GM18502 (cell line): ENCODE results near the gene ACOT11.
A peak's percentile ranks its signal among the peaks of the same experiment; 100 is the strongest.
"Not testable (repeated sequence)": the region's sequence is repeated elsewhere in the genome, so short reads cannot be mapped to it uniquely, and the experiment has no call there.

Experiments
- ATAC-seq: cut with Tn5 transposase; IDR thresholded peaks from one replicate; pipeline ENCODE4 v1.9.1; 2021; ENCODE audit warnings: mild to moderate bottlenecking; ENCODE audit not compliant: unreplicated experiment, poor library complexity

Gene ACOT11

DNA sequence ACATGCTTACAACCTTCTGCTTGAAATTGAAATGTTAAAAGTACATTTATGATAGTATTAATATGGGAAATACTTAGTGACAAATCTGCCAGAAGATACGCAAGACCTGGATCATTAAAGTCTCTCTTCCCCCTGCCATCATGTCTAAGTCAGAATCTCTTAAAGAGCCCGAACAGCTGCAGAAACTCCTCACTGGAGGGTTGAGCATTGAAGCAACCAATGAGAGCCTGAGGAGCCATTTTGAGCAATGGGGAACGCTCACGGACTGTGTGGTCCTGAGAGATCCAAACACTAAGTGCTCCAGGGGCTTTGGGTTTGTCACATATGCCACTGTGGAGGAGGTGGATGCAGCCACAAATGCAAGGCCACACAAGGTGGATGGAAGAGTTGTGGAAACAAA lies 11.4 kb upstream of the ACOT11 start:
- not testable (repeated sequence) for ATAC-seq

DNA sequence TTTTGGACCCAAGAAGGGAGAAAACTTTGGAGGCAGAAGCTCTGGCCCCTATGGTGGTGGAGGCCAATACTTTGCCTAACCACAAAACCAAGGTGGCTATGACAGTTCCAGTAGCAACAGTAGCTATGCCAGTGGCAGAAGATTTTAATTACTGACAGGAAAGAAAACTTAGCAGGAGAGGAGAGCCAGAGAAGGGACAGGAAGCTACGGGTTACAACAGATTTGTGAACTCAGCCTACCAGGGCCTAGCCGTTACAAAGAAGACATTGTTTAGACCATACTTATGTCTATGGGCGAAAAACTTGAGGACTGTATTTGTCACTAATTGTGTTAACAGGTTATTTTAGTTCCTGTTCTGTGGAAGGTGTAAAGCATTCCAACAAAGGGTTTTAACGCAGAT lies 10.4 kb upstream of the ACOT11 start:
- no peak for ATAC-seq

DNA sequence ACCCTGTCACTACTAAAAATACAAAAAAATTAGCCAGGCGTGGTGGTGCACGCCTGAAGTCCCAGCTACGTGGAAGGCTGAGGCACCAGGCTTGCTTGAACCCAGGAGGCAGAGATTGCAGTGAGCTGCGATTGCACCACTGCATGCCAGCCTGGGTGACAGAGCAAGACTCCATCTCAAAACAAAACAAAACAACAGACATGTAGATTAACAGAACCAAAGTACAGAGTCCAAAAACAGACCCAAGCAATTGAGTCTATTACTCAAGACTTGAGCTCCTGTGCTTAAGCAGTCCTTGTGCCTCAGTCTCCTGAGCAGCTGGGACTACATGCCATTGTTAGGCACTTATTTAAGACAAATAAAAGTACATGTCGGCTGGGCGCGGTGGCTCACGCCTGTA lies 9.5 kb upstream of the ACOT11 start:
- no peak for ATAC-seq

DNA sequence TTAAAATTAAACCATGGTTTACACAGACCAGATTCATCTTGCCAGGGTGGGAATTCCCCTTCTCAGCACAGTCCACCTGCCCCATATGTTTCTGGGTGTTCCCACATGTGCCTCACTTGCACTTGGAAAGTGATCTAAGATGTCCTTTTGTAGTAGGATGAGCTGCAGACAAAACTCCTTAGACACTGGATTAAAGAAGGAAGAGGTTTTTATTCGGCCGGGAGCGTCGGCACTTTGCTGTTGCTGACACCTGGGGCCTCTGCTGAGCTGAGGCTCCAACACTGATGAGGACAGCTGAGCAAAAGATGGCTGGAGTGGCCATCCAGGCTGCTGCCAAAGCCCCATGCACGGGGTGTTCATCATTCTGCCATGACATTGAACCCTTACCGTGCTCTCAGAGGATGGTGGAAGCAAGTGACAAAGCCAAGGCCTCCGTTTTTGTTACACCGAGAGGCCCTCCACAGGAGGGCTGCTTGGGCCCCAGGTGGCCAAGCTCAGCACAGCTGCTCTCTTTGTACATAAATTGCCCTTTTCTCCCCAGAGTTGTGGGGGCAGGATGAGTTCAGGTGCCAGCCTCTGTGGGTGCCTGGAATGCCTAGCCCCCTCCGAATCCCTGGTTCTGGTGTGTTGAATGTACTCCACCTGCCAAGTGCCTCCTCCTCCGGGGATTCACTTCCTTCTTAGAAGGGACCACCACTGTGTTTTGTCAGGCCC lies 7.3 kb upstream of the ACOT11 start:
- no peak for ATAC-seq

DNA sequence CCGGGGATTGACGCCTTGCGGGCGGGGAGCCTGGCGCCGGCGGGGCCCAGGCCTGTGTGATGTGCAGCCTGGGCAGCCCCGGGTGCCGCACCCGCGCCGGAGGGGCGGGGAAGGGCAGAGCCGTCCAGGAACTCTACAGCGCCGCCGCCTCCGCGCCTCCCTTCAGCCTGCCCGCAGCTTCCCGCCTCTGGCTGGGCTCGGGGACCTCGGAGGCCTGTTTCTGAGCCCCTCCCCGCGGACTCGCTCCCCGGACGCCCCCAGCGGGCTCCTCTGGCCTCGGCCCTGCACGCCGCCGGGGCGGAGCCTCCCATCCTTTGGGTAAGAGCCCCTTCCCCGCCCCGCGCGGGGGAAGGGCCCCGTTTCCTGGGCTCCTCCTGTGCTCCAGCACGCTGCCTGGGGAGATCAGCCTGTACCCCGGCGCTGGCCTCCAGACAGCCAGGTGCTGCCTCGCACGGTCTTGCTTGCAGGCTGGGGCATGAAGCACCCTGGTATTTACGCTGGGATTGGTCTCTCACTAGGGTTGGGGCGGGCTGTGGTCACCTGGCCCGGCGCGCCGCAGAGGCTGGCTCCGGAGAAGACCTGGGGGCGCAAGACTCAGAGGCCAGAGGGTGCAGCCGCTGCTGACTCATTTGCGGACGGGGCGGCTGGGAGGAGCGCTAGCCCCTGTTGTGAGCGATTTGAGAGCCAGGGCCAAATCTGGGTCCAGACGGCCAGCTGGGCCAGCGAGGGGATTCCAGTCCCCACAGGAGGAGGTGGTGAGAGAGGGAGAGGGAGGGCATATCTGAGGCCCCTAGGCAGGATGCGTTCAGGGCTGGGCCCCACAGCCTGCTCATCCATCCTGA lies 5.7 kb upstream of the ACOT11 start:
- peak; percentile 72 for ATAC-seq

DNA sequence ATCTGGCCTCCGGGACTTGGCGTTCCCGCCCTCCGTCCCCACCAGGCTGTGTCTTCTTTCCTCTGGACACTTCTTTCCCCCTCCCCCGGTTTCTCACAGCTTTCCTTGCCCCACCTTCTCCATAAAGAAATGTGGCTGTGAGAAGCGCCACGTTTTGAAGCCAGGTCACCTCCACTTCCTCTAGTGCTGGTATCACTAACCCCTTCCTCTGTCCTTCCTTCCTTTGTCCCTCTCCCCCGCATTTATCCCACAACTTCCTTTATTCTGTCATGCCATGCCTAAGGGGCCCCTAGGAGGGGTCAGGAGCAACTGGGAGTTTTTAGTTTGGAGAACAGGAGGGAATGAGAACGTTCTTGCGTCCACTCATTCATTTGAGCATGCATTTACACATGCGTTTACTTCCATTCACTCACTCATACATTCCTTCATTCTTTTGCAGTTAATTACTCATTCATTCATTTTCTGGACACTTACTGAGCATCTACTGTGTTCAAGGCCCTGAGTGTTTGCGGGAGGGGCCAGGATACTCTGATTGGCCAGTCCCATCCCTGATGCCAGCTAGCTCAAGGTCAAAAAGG lies 5.0 kb upstream of the ACOT11 start:
- no peak for ATAC-seq

DNA sequence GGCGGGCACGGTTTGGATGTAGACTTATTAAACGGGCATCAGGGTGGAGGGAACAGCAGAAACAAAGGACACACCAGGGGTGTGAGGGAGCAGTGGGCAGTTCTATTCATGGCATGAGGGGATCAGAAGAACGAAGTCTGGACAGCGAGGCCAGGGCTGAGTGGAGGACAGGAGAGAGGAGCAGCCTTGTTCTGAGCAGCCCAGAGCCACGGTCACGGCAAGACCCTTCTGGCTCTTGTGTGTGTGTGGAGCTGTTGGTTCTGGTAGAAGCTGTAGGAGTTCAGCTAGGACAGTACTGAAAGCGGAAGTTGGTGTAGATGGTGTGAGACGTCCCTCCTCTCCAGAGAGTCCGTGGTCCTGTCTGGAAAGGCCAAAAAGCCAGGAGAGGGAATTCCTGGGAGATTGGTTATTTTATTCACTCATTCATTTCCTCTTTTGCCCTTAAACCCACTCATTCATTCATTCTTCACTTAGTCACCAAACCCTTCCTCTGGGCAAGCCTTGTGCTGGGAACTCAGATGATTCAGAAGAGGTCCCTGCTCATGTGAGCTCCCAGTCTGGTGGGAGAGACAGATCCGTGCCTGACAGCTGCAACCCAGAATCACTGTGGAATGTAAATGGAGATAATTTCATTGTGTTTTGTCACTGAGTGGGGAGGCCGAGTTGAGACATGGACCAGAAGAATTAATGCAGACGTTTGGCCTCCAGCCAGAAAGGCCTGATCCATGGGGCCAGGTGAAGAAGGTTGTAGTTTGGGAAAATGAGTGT lies 4.1 kb upstream of the ACOT11 start:
- no peak for ATAC-seq

DNA sequence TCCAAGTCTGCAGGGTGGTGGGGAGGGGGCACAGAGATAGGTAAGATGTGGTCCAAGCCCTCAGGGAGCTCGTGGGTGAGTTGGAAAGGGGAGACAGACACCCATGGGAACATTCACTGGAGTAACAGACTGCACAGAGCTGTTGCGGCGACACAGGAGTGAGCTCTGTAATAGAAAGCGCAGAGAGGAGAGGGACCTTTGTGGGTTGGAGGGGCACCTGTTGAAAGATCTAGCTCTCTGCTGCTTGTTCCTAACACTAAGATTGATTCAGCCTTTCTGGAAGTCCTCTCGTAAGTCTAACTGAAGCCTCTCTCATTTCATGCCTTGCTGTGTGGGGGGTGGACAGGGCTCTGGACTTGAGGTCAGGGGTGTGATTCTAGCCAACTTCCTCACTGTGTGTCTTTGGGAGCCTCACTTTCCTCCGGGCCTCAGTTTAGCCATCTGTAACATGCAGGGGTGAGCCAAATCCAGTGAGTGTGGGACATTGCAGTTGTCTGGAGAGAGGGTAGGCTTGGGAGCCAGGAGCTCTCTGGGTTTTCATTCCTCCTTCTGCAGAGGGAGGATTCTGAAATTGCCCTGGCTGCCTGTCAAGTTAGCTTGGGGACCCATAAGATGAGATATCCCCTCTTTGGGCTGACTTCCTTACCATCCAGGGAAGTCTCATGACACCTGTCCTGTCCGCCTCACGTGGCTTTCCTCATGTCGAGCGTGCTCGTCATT lies 2.0 kb upstream of the ACOT11 start:
- no peak for ATAC-seq

DNA sequence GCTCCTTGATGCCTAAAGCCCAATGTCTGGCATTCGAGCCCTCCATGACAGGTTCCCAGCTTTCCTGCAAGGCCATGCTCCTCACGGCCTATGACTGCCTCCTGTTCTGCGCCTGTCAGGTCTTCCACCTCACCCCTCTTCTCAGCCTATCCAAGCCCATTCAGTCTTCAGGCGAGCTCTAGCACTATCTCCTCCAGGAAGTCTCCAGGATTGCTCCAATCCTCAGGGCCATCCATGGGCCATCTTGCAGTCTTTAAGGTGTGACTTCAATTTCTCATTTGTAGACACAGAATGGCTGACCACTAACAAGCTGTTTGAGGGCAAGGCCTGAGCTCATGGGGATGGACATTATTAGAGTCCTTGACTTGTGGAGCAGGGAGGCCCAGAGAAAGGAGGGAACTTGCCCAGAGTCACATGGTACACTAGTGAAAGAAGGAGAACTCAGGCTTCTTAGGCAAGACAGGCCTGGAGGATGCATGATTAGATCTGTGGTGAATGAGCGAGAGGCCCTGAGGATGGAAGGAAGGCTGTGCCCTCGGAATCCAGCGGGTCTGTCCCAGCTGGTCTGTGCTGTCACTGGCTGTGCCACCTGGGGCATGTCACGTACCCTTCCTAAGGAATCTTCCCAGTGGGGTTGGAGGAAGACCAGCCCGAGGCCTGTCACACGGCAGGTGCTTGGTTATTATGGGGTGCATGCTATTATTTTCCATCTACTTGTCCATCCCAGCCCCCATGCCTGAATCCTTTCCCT lies 1.2 kb upstream of the ACOT11 start:
- ATAC-seq: no peak

DNA sequence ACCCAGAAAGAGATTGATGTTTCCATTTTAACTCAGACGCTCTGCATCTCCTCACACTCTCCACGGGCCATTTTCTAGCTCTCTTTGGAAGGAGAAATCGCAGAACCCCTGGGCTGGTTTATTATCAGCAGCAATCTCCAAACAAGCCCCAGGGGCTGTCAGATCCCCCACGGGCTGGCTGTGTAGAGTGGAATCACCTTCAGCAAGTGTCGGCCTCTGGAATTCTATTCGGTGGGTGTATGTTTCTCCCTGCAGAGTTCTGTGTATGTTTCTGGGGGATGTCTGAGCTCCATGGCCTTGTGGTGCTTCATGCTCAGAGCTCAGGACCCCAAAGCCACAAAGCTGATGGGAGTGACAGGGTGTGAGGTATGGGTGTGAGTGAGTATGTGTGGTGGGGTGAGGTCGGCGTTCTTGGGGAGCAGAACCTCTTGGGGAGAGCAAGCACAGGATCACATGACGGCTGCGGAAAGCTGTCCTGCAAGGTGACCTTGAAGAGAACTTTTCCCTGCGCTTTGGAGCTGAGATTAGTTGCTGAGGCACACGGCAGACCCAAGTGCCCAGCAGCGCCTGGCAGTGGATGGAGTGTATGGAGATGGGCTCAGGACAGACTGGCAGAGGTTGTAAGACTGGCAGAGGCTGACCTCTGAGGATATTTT lies 489 bp downstream of the ACOT11 start:
- ATAC-seq: no peak

DNA sequence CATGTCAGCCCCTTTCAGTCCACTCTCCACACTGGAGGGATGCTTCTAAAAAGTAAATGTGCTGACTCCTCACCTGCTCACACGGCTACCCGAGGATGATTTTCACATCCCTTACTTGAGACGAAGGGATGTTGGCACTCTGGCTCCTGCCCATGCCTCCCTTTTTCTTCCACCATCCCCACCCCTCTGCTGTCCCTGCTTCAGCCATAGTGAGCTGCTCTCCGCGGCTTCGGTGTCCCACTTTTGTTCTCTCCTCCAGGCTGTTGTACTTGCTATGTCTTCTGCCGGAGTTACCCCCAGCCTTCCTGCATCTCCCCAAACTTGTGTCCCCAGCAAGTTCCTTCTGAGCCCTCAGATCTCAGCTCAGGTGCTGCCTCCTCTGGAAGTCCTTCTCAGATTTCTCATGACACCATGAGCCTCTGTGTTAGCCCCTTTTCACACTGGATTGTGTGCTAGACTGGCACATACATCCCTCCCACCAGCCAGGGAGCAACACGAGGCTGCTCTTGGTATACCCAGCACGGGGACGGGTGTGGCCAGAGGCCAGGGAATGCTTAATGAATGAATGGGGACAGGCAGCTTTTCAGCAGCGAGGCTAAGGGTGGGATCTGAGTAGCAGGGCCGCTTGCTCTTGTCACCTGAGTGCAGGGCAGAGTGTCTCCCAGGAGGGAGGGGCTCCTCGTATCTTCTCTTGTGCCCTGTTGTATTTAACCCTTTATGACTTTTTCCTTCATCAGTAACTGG lies 1.3 kb downstream of the ACOT11 start:
- no peak for ATAC-seq

DNA sequence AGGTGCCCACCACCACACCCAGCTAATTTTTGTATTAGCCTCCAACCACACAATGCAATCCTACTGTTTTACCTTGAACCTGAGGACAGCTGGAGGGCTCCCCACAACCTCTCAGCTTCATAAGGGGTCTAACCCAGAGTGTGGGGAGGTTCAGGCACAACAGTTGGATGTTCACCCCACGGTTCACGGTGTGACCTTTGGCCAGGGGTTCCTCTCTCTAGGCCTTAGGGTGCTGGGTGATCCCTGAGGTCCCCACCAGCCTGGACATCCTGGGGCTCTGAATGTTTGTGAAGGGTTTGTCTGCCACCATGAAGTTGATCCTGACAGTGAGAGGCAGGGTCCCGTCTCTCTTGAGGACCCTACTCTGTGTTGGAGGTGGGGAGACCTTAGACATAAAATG lies 3.9 kb downstream of the ACOT11 start:
- ATAC-seq: no peak

DNA sequence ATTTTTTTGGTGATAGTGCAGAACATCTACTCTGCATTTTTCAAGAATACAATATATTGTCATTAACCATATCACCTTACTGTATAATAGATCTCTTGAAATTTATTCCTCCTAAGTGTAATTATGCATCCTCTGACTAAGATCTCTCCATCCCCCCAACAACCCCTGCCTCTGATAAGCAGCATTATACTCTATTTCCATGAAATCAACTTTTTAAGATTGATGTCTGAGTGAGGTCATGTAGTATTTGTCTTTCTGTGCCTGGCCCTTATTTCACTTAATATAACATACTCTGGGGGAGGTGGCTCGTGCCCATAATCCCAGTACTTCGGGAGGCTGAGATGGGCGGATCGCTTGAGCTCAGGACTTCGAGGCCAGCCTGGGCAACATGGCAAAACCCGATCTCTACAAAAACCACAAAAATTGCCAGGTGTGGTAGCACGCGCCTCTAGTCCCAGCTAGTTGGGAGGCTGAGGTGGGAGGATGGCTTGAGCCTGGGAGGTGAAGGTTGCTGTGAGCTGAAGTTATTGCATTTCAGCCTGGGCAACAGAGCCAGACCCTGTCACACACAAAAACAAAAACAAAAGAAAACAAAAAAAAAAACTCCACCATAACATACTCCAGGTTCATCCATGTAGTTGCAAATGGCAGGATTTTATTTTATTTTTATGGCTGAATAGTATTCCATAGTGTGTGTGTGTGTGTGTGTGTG lies 5.7 kb downstream of the ACOT11 start:
- ATAC-seq: no peak

DNA sequence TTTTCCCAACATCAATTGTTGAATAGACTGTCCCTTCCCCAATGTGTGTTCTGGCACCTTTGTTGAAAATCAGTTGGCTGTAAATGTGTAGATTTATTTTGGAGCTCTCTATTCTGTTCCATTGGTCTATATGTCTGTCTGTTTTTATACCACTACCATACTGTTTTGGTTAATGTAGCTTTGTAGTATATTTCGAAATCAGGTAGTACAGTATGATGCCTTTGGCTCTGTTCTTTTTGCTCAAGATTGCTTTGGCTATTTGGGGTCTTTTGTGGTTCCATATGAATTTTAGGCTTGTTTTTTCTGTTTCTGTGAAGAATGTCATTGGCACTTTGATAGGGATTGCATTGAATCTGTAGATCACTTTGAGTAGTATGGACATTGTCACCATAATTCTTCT lies 8.1 kb downstream of the ACOT11 start:
- no peak for ATAC-seq

DNA sequence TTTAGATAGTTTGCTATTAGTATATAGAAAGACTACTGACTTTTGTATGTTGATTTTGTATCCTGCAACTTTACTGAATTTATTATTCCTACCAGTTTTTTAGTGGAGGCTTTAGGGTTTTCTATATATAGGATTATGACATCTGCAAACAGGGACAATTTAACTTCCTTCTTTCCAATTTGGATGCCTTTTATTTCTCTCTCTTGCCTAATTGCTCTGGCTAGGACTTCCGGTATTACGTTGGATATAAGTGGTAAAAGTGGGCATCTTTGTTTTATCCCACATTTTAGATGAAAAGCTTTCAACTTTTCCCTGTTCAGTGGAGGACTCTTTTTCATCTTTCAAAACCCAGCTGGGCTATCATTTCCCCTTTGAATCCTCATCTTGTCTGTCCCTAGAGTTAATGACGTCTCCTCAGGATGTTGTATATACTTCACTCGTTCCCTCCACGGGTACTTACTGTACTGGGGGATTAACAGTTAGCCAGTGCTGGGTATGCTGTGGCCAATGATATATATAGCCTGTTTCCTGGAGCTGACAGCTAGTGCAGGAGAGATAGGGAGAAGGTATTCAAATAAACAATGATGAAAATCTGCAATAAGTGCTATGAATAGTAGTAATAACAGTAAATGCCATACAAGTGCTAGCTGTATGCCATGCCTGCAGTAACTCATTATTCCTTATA lies 9.8 kb downstream of the ACOT11 start:
- no peak for ATAC-seq

DNA sequence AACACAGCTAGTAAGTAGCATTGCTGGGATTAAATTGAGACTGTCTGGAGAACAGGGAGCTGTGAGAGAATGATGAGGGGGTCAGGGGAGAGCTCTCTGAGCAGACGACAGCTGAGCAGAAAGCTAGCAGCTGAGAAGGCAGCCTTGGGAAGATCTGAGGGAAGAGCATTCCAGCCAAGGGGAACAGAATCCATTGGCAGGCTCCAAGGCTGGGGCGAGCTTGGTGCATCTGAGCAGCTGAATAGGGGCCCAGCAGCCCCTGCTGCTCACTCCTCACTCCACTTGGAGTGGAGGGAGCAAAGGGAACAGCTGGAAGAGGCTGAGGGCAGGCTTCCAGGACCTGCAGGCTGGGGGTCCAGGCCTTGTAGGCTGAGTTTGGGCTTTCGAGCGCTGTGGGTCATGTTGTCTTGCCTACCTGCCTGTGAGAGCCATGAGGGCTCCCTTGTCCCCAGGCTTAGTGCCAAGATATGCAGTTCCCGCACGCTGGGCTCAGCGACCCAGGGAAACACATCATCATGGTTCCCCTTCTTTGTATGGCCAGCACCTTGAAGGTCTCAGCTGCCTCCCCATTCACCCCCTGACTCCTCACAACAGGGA lies 10.5 kb downstream of the ACOT11 start:
- ATAC-seq: no peak

DNA sequence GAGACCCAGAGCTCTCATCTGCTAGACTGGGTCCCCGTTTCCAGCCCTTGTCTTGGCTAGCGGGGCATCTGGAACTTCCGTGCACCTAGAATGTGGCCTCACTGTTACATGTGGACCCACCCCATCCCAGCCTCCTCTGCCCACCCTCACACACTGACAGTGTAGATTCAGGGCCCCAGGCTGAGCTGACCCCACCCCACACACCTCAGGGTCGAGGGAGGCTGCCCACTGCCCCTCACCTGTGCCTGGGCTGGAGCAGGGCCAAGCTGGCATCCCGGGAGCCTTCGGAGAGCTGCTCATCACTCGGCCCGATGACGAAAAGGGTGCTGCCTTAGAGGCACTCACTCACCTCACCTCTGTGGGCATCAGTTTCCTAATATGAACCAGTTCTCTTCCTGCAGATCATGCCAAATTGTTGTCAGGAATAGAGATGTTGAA lies 11.1 kb downstream of the ACOT11 start:
- ATAC-seq: no peak
